ENCODE data around the gene TRAPPC5.

DNA sequence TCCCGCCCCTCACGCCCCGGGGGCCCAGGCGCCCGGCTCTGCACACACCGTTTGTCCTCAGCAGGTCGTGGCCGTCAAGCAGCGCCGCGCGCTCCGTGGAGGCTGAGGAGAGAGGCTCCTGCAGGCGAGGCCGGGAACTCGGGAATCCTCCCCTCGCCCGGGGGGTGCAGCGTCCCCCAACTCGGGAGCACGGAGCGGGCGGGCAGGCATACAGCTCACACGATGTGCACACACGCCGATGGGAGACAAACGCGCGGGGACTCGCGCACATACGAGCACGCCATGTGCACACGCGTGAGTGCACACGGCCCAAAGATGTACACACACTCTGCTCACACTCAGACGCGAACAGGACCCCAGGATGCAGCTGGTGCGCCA, 50.6 kb downstream of the TRAPPC5 start:
- TF ChIP-seq, protein P1, sequence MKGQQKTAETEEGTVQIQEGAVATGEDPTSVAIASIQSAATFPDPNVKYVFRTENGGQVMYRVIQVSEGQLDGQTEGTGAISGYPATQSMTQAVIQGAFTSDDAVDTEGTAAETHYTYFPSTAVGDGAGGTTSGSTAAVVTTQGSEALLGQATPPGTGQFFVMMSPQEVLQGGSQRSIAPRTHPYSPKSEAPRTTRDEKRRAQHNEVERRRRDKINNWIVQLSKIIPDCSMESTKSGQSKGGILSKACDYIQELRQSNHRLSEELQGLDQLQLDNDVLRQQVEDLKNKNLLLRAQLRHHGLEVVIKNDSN (IDR thresholded peaks at IDR 0.05; ENCODE audit: borderline replicate concordance, low read depth), result no peak
- TF ChIP-seq, protein P2, sequence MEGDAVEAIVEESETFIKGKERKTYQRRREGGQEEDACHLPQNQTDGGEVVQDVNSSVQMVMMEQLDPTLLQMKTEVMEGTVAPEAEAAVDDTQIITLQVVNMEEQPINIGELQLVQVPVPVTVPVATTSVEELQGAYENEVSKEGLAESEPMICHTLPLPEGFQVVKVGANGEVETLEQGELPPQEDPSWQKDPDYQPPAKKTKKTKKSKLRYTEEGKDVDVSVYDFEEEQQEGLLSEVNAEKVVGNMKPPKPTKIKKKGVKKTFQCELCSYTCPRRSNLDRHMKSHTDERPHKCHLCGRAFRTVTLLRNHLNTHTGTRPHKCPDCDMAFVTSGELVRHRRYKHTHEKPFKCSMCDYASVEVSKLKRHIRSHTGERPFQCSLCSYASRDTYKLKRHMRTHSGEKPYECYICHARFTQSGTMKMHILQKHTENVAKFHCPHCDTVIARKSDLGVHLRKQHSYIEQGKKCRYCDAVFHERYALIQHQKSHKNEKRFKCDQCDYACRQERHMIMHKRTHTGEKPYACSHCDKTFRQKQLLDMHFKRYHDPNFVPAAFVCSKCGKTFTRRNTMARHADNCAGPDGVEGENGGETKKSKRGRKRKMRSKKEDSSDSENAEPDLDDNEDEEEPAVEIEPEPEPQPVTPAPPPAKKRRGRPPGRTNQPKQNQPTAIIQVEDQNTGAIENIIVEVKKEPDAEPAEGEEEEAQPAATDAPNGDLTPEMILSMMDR (IDR thresholded peaks at IDR 0.05), result no peak
- TF ChIP-seq, protein P3, sequence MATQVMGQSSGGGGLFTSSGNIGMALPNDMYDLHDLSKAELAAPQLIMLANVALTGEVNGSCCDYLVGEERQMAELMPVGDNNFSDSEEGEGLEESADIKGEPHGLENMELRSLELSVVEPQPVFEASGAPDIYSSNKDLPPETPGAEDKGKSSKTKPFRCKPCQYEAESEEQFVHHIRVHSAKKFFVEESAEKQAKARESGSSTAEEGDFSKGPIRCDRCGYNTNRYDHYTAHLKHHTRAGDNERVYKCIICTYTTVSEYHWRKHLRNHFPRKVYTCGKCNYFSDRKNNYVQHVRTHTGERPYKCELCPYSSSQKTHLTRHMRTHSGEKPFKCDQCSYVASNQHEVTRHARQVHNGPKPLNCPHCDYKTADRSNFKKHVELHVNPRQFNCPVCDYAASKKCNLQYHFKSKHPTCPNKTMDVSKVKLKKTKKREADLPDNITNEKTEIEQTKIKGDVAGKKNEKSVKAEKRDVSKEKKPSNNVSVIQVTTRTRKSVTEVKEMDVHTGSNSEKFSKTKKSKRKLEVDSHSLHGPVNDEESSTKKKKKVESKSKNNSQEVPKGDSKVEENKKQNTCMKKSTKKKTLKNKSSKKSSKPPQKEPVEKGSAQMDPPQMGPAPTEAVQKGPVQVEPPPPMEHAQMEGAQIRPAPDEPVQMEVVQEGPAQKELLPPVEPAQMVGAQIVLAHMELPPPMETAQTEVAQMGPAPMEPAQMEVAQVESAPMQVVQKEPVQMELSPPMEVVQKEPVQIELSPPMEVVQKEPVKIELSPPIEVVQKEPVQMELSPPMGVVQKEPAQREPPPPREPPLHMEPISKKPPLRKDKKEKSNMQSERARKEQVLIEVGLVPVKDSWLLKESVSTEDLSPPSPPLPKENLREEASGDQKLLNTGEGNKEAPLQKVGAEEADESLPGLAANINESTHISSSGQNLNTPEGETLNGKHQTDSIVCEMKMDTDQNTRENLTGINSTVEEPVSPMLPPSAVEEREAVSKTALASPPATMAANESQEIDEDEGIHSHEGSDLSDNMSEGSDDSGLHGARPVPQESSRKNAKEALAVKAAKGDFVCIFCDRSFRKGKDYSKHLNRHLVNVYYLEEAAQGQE (IDR thresholded peaks at IDR 0.05; ENCODE audit: low read depth, low read length), result no peak
